Body of pancreas (tissue), 4 donors: Measurements from ENCODE around the gene ZFP36L1. TPM values are rescaled to one million over a fixed set of nuclear protein-coding genes. Genes with fewer than 3 reads are reported as not detected.

Experiments used
- ATAC-seq: fragments of 150-250 bp; one replicate; pipeline ENCODE4 v1.9.1; 2016
- DNase-seq, 4 donors: peaks; one replicate each; pipeline ENCODE4 v3.0.0-alpha.2; 2019
- H3K27ac ChIP-seq, 4 donors: fragments of 200-600 bp; sonication (generic); 1 replicate in 3 of 4; 2 replicates in 1 of 4; pipeline versions ENCODE4 v1.5.1 to v1.6.1; 2016 to 2019; ENCODE audit warnings: mild to moderate bottlenecking in 1 of 4, mixed read lengths in 1 of 4, moderate library complexity in 1 of 4
- H3K27me3 ChIP-seq, 2 donors: fragments of 200-600 bp; sonication (generic); one replicate each; pipeline ENCODE4 v1.6.0; 2016; ENCODE audit warnings: mild to moderate bottlenecking in 1 of 2
- H3K36me3 ChIP-seq, 2 donors: fragments of 200-600 bp; sonication (generic); replicated peaks in 1 of 2; 2 replicates each; pipeline ENCODE4 v1.5.1; 2016; ENCODE audit warnings: low read depth in 2 of 2; ENCODE audit not compliant: insufficient read depth in 1 of 2
- H3K4me1 ChIP-seq: fragments of 200-600 bp; sonication (generic); one replicate; pipeline ENCODE4 v1.6.0; 2016
- H3K4me3 ChIP-seq, 2 donors: fragments of 200-600 bp; sonication (generic); 1 replicate in 1 of 2; 2 replicates in 1 of 2; pipeline ENCODE4 v1.5.1; 2016 to 2019
- H3K9me3 ChIP-seq, 3 donors: fragments of 200-600 bp; sonication (generic); 1 replicate in 2 of 3; 2 replicates in 1 of 3; pipeline ENCODE4 v1.5.1; 2016
- POLR2A ChIP-seq, 3 donors: fragments of 450-650 bp; IDR thresholded peaks; one replicate each; pipeline ENCODE4 v1.6.1; 2016; ENCODE audit warnings: antibody characterized with exemption in 3 of 3, mild to moderate bottlenecking in 2 of 3
- WGBS, 2 donors: methylation state at CpG; one replicate each; pipeline ENCODE4 v1.1.5; 2017; 5-methylcytosine and 5-hydroxymethylcytosine counted together
- intact Hi-C: fragments of 100-400 bp; cut with DNase I; formaldehyde crosslinking; loops from one replicate; pipeline ENCODE4 v1.15.1; 2023
- total RNA-seq, 2 donors: library from RNA; depleted of rRNA; stranded (reverse); fragments of >200 nt; gene quantifications; one replicate each; pipeline ENCODE4 v1.1.0, GENCODE V29; 2016
- TF ChIP-seq, protein P1 (sequence below), 7 experiments: fragments of 450-650 bp in 4 of 7; fragments of 200-600 bp in 3 of 7; sonication (generic) in 3 of 7; IDR thresholded peaks; one replicate each; pipeline ENCODE4 v1.5.1; 2016 to 2019; ENCODE audit warnings: antibody characterized with exemption in 7 of 7

Gene ZFP36L1
- total RNA-seq, 2 donors from 2014 or later, result 155 to 365 TPM

DNA sequence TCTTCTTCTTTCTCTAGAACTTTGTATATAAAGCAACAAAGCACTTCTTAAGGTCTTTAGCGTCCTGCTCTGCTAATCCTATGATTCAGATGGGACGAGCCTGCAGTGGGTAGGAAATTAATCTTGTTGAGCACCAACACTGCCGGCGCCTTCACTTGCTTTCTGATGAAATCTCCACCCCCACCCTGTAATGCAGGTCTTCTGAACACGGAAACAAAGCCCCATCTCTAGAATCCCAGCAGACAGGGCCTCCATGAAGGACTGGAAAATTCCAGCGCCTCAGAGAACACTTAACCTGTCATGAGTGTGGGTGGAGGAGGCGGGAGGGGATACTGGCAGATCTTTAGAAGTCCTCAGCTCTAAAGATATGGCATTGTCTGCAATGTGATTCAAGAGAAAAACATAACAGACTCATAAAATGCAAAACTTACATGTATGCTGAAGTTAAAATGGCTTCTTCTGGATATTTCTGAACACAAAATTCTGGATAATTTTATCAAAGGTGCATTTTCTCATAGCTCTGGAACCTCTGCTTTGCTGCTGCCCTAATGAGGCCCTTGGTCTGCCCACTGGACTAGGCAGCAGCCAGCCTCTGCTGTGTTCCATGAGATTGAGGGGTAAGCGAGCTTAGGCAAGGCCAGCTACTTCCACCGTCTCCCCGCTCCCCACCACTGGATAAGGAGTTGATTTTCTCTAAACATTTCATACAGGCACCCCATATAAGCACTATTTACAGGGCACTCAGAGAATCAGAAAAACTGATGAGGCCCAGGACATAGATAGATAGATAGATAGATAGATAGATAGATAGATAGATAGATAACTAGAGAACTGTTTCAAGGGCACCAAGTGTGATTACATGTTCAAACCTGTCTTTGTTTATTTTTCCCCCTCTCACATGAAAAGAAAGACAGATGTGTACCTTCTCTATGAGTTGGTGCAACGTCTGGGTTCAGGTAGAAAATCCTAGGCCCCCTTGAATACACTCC is 43.1 kb downstream of the ZFP36L1 start:
- H3K9me3 ChIP-seq, result no peaks in the 10 kb centered on the region
- intact Hi-C loops, result no loop called here
- DNase-seq, result no peak
- H3K36me3 ChIP-seq, result no peaks in the 10 kb centered on the region
- TF ChIP-seq POLR2A (IDR thresholded peaks at IDR 0.05), result no peak
- TF ChIP-seq, protein P1, sequence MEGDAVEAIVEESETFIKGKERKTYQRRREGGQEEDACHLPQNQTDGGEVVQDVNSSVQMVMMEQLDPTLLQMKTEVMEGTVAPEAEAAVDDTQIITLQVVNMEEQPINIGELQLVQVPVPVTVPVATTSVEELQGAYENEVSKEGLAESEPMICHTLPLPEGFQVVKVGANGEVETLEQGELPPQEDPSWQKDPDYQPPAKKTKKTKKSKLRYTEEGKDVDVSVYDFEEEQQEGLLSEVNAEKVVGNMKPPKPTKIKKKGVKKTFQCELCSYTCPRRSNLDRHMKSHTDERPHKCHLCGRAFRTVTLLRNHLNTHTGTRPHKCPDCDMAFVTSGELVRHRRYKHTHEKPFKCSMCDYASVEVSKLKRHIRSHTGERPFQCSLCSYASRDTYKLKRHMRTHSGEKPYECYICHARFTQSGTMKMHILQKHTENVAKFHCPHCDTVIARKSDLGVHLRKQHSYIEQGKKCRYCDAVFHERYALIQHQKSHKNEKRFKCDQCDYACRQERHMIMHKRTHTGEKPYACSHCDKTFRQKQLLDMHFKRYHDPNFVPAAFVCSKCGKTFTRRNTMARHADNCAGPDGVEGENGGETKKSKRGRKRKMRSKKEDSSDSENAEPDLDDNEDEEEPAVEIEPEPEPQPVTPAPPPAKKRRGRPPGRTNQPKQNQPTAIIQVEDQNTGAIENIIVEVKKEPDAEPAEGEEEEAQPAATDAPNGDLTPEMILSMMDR (IDR thresholded peaks at IDR 0.05), result no peak
- ATAC-seq, result no peak
- H3K4me3 ChIP-seq, result no peak overlapping the region
- no peak overlapping the region for H3K27ac ChIP-seq
- H3K27me3 ChIP-seq, result no peaks in the 10 kb centered on the region
- 80 to 89% methylated on average over 11 of the region's 11 CpGs for WGBS, 2 donors
- no peaks in the 10 kb centered on the region for H3K4me1 ChIP-seq

DNA sequence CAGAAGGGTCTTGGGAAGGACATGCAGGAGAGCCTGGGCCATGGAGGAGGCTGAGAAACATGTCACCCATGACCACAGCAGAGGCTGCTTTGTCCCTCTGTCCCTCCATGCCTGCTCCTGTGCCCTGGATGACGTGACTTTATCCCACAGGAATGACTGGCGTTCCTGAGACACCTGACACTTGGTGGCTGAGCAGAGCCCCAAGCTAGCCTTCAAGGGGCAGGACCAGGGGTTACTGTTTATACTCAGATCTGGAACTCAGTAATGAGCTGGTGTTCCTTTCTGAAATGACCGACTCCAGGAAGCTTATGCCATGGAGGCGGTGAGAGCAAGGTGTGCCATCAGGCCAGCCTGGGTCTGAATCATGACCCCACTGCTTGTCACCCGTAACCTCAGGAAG is 44.2 kb downstream of the ZFP36L1 start:
- H3K36me3 ChIP-seq, result no peaks in the 10 kb centered on the region
- ATAC-seq (no peak), DNase-seq (no peak)
- TF ChIP-seq, protein P1 (IDR thresholded peaks at IDR 0.05), result no peak
- no peaks in the 10 kb centered on the region for H3K9me3 ChIP-seq
- WGBS, 2 donors, result 87 to 93% methylated on average over 4 to 5 of the region's 5 CpGs
- H3K4me3 ChIP-seq, result no peak overlapping the region
- H3K27ac ChIP-seq, result no peak overlapping the region
- intact Hi-C loops, result no loop called here
- H3K4me1 ChIP-seq, result no peaks in the 10 kb centered on the region
- H3K27me3 ChIP-seq, result no peaks in the 10 kb centered on the region

DNA sequence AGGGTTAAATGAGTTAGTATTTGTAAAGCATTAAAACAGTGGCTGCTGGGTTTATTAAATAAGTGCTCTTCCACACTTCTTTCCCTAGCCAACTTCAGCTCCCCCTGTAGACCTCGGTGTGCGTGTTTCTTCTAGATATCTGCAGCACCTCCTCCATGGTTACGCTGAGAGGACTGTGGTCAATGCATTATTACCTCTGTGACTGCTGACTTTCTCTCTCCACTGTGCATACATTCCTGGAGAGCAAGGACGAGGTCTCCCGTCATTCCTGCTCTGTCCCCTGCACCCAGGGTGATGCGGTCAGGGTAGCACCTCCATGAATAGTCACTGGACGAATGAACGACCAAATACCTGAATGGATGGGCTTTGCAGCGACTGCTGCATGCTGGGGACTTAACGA is 44.6 kb downstream of the ZFP36L1 start:
- no peak overlapping the region for H3K4me3 ChIP-seq
- 85 to 92% methylated on average over 10 of the region's 10 CpGs for WGBS, 2 donors
- no peaks in the 10 kb centered on the region for H3K36me3 ChIP-seq
- H3K4me1 ChIP-seq, result no peaks in the 10 kb centered on the region
- no peak for ATAC-seq
- no peaks in the 10 kb centered on the region for H3K27me3 ChIP-seq
- H3K9me3 ChIP-seq, result no peaks in the 10 kb centered on the region
- TF ChIP-seq, protein P1 (IDR thresholded peaks at IDR 0.05), result no peak
- TF ChIP-seq POLR2A (IDR thresholded peaks at IDR 0.05), result no peak
- DNase-seq, result no peak
- intact Hi-C loops, result no loop called here
- H3K27ac ChIP-seq, result no peak overlapping the region

DNA sequence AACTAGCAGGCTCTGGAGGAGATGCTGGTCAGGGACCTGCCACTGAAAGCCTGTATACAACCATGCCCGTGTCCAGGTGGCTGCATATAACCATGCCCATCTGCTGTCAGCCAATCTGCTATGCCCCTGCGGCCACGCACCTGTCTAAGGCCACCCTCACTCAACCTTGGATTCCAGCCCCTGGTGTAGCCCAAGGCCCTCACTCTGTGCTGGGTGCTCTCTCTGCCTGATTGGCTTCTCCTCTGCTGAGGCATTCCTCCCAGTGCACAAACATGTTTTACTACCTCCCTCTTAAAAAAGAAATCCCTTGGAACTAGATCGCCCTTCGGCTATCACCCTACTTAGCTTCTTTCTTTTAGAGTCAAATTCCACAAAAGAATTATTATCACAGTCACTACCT is 45.5 kb downstream of the ZFP36L1 start:
- Histone ChIP-seq H3K27me3 (no peaks in the 10 kb centered on the region), H3K27ac (no peak overlapping the region), H3K4me1 (no peaks in the 10 kb centered on the region), H3K36me3 (no peaks in the 10 kb centered on the region), H3K4me3 (no peak overlapping the region), H3K9me3 (no peaks in the 10 kb centered on the region)
- TF ChIP-seq, protein P1 (IDR thresholded peaks at IDR 0.05), result no peak
- TF ChIP-seq POLR2A (IDR thresholded peaks at IDR 0.05), result no peak
- ATAC-seq (no peak), DNase-seq (no peak)
- intact Hi-C loops, result no loop called here
- WGBS, 2 donors, result 94 to 99% methylated on average over 5 of the region's 5 CpGs

DNA sequence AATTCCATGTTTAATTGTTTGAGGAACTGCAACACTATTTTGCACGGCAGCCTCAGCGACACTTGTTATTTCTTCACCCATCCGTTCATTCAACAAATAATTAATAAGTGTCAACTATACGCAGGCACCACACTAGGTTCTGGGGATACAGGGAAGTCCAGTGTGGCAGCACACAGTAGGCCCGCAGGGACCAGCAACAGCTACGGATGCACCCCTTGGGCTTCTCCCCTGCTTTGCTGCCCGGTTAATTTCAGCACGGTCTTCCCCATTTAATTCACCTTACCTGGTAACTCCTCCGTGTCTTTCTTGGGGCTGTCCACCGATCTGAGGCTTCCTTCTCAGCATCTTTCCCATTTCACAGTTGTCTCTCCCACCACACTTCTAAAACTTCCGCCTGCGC is 48.3 kb downstream of the ZFP36L1 start:
- no peak for TF ChIP-seq POLR2A (IDR thresholded peaks at IDR 0.05)
- TF ChIP-seq, protein P1 (IDR thresholded peaks at IDR 0.05), result no peak
- no peaks in the 10 kb centered on the region for H3K4me1 ChIP-seq
- ATAC-seq (no peak), DNase-seq (no peak)
- intact Hi-C loops, result no loop called here
- H3K27ac ChIP-seq, result no peak overlapping the region
- H3K27me3 ChIP-seq, result no peaks in the 10 kb centered on the region
- no peaks in the 10 kb centered on the region for H3K36me3 ChIP-seq
- 78 to 83% methylated on average over 12 of the region's 12 CpGs for WGBS, 2 donors
- H3K9me3 ChIP-seq, result no peaks in the 10 kb centered on the region
- no peak overlapping the region for H3K4me3 ChIP-seq
